HCT116 (cell line): ENCODE data around the gene ZSCAN5B. TPM values are rescaled to one million over a fixed set of nuclear protein-coding genes. Genes with fewer than 3 reads are reported as not detected.
"Not testable (repeated sequence)": the region's sequence is repeated elsewhere in the genome, so short reads cannot be mapped to it uniquely, and the experiment has no call there.

ENCODE experiments used
- ATAC-seq: fragments of 200-7000 bp; cut with Tn5 transposase; 2 replicates; pipeline ENCODE4 v1.9.1; 2020; ENCODE audit warnings: mild to moderate bottlenecking, moderate library complexity
- BruUV-seq: library from RNA; stranded (reverse); fragments of 400-500 nt; replicated peaks from 2 replicates; lab custom pipeline; 2021; lab: Mats Ljungman, UMichigan
- CTCF ChIA-PET: fragments of 300-600 bp; sonication (Branson Sonifier 250); formaldehyde crosslinking; loops from one replicate; lab custom pipeline; 2021; ENCODE audit warnings: antibody characterized with exemption; lab: Charles Lee
- POLR2A ChIA-PET: fragments of 300-600, 350-600 bp; sonication (Branson Sonifier 250); formaldehyde crosslinking; loops from one replicate; lab custom pipeline; 2021; ENCODE audit warnings: antibody characterized with exemption; lab: Charles Lee
- RAD21 ChIA-PET, 2 experiments: fragments of 300-600 bp; sonication (Branson Sonifier 250); formaldehyde crosslinking; loops; one replicate each; lab custom pipeline; 2023; ENCODE audit warnings: low total read pairs in 2 of 2; ENCODE audit not compliant: uncharacterized antibody in 2 of 2, unreplicated experiment in 2 of 2, low non-redundant PET in 1 of 2; lab: Charles Lee
- DNase-seq: peaks from one replicate; pipeline ENCODE4 v3.0.0-alpha.2; 2010; ENCODE audit warnings: low read depth, low spot score
- H2AFZ ChIP-seq: fragments of 200-600 bp; shearing (Covaris generic), sonication (generic); 2 replicates; pipeline ENCODE4 v1.6.1; 2017; ENCODE audit warnings: low read depth, mixed run types, mixed read lengths, antibody characterized with exemption, low read length; ENCODE audit not compliant: poor library complexity, severe bottlenecking
- H3K27ac ChIP-seq: 2 replicates; pipeline ENCODE4 v1.5.1; 2012; ENCODE audit warnings: low read depth, low read length
- H3K27me3 ChIP-seq: fragments of 200-600 bp; sonication (generic); 2 replicates; pipeline ENCODE4 v1.6.1; 2016; ENCODE audit warnings: mixed run types, low read length, mixed read lengths; ENCODE audit not compliant: insufficient read depth
- H3K36me3 ChIP-seq, 2 experiments: fragments of 200-500 bp in 1 of 2; fragments of 200-600 bp in 1 of 2; sonication (Bioruptor generic) in 1 of 2; sonication (generic) in 1 of 2; 2 replicates each; pipeline versions ENCODE4 v1.5.1 to v1.6.1; 2014 to 2016; ENCODE audit warnings: low read length in 2 of 2, inconsistent platforms in 1 of 2, mixed read lengths in 1 of 2, mixed run types in 1 of 2; ENCODE audit not compliant: insufficient read depth in 2 of 2, control insufficient read depth in 1 of 2
- H3K4me1 ChIP-seq, 2 experiments: fragments of 200-600 bp in 1 of 2; sonication (generic) in 1 of 2; 2 replicates each; pipeline versions ENCODE4 v1.5.1 to v1.6.1; 2012 to 2017; ENCODE audit warnings: low read length in 2 of 2, inconsistent platforms in 1 of 2, mild to moderate bottlenecking in 1 of 2, mixed read lengths in 1 of 2, mixed run types in 1 of 2, moderate library complexity in 1 of 2; ENCODE audit not compliant: insufficient read depth in 2 of 2, control insufficient read depth in 1 of 2
- H3K4me2 ChIP-seq: fragments of 200-600 bp; sonication (generic); 2 replicates; pipeline ENCODE4 v1.6.1; 2017; ENCODE audit warnings: mixed run types, low read length, mixed read lengths
- H3K4me3 ChIP-seq, 2 experiments: fragments of 200-600 bp in 1 of 2; sonication (generic) in 1 of 2; replicated peaks in 1 of 2; 2 replicates each; pipeline ENCODE4 v1.5.1; 2011 to 2016; ENCODE audit warnings: low read length in 2 of 2, control low read depth in 1 of 2, low read depth in 1 of 2, mild to moderate bottlenecking in 1 of 2, mixed read lengths in 1 of 2, mixed run types in 1 of 2
- H3K79me2 ChIP-seq: fragments of 200-600 bp; sonication (generic); 2 replicates; pipeline ENCODE4 v1.6.1; 2017; ENCODE audit warnings: mild to moderate bottlenecking, mixed run types, low read length, moderate library complexity, mixed read lengths; ENCODE audit not compliant: insufficient read depth
- H3K9ac ChIP-seq: fragments of 200-600 bp; sonication (generic); 2 replicates; pipeline ENCODE4 v1.6.1; 2016; ENCODE audit warnings: low read length, mixed read lengths
- H3K9me2 ChIP-seq: fragments of 200-600 bp; sonication (generic), shearing (Covaris generic); 2 replicates; pipeline ENCODE4 v1.6.1; 2017; ENCODE audit warnings: mixed run types, mild to moderate bottlenecking, moderate library complexity; ENCODE audit not compliant: insufficient read depth
- H3K9me3 ChIP-seq, 2 experiments: fragments of 200-500 bp in 1 of 2; fragments of 200-600 bp in 1 of 2; sonication (Bioruptor generic) in 1 of 2; sonication (generic) in 1 of 2; 2 replicates each; pipeline ENCODE4 v1.6.1; 2014 to 2017; ENCODE audit warnings: low read length in 2 of 2, mixed read lengths in 2 of 2, inconsistent platforms in 1 of 2, low read depth in 1 of 2, mild to moderate bottlenecking in 1 of 2, mixed run types in 1 of 2, moderate library complexity in 1 of 2; ENCODE audit not compliant: control insufficient read depth in 1 of 2, insufficient read depth in 1 of 2
- H4K20me1 ChIP-seq: fragments of 200-600 bp; sonication (generic), shearing (Covaris generic); 2 replicates; pipeline ENCODE4 v1.6.1; 2017; ENCODE audit warnings: mixed run types, mild to moderate bottlenecking, moderate library complexity; ENCODE audit not compliant: insufficient read depth
- CTCF ChIP-seq, 3 experiments: fragments of 200-600 bp in 1 of 3; sonication (generic) in 1 of 3; IDR thresholded peaks in 2 of 3; conservative IDR thresholded peaks in 1 of 3; 2 replicates each; pipeline ENCODE4 v1.5.1; 2012 to 2017; ENCODE audit warnings: low read depth in 2 of 3, low read length in 2 of 3, antibody characterized with exemption in 1 of 3, borderline replicate concordance in 1 of 3, control low read depth in 1 of 3, mild to moderate bottlenecking in 1 of 3, mixed read lengths in 1 of 3, mixed run types in 1 of 3, moderate library complexity in 1 of 3; ENCODE audit not compliant: insufficient read depth in 1 of 3
- EGR1 ChIP-seq: IDR thresholded peaks from 2 replicates; pipeline ENCODE4 v1.6.1; 2012; ENCODE audit warnings: low read depth
- EZH2 ChIP-seq: fragments of 200-600 bp; sonication (generic); IDR thresholded peaks from 2 replicates; pipeline ENCODE4 v1.6.1; 2017; ENCODE audit warnings: antibody characterized with exemption, mixed run types
- POLR2A ChIP-seq: IDR thresholded peaks from 2 replicates; pipeline ENCODE4 v1.7.0; 2011; ENCODE audit warnings: borderline replicate concordance; ENCODE audit not compliant: insufficient read depth, insufficient read length; ENCODE audit errors: extremely low read depth
- POLR2AphosphoS5 ChIP-seq: IDR thresholded peaks from 2 replicates; pipeline ENCODE4 v1.6.1; 2011; ENCODE audit warnings: mild to moderate bottlenecking, low read depth, low read length, moderate library complexity
- SIN3A ChIP-seq: IDR thresholded peaks from 2 replicates; pipeline ENCODE4 v1.6.1; 2012; ENCODE audit warnings: low read depth
- YY1 ChIP-seq: IDR thresholded peaks from 2 replicates; pipeline ENCODE4 v1.6.1; 2011; ENCODE audit warnings: low read length, low read depth, moderate library complexity, mild to moderate bottlenecking; ENCODE audit not compliant: insufficient replicate concordance; ENCODE audit errors: extremely low read depth
- ZBTB33 ChIP-seq: IDR thresholded peaks from 2 replicates; pipeline ENCODE4 v1.6.1; 2011; ENCODE audit warnings: mild to moderate bottlenecking, low read length, moderate library complexity; ENCODE audit not compliant: insufficient replicate concordance; ENCODE audit errors: extremely low read depth
- ZNF274 ChIP-seq: fragments of 200-500 bp; sonication (Bioruptor generic); IDR thresholded peaks from 2 replicates; pipeline ENCODE4 v1.6.1; 2014; ENCODE audit warnings: mild to moderate bottlenecking, low read depth, low read length, inconsistent platforms
- intact Hi-C: fragments of 100-400 bp; cut with micrococcal nuclease; formaldehyde crosslinking; loops from 2 replicates; pipeline ENCODE4 v1.10.0; 2022
- total RNA-seq: library from RNA; stranded (reverse); gene quantifications from one replicate; pipeline ENCODE4 v1.2.1, GENCODE V29; 2021; ENCODE audit not compliant: unreplicated experiment

ZSCAN5B gene
- total RNA-seq, 1 experiment from 2014 or later = not detected

- CTCF ChIA-PET, RAD21 ChIA-PET: not testable (repeated sequence)
These were observed 10.0 kb upstream of the ZSCAN5B start for GRCh38 chr19:56207581-56207980.

GRCh38 chr19:56201973-56202372, 4.4 kb upstream of the ZSCAN5B start, which contains the start of gene ZSCAN5C:
Gene ZSCAN5C (plus strand): TSS chr19:56202273. CDS start chr19:56205914, 3,641 bp downstream.
- TF ChIP-seq EGR1 (no peak), POLR2AphosphoS5 (no peak), ZBTB33 (no peak), SIN3A (no peak), POLR2A (no peak), EZH2 (no peak), ZNF274 (no peak), YY1 (no peak)
- Histone ChIP-seq H3K9me2 (no peaks in the 10 kb centered on the region), H3K27ac (no peak within 1 kb of the TSS), H2AFZ (no peak within 1 kb of the TSS), H3K4me1 (no peaks in the 10 kb centered on the region), H3K9me3 (no peaks in the 10 kb centered on the region), H3K36me3 (no peaks in the 10 kb centered on the region), H3K4me2 (no peak within 1 kb of the TSS), H4K20me1 (no peaks in the 10 kb centered on the region), H3K9ac (no peak within 1 kb of the TSS), H3K27me3 (peaks cover 8% of the 10 kb centered on the region), H3K4me3 (no peak within 1 kb of the TSS), H3K79me2 (no peaks in the 10 kb centered on the region)
- ChIA-PET RAD21 (no interaction called here), POLR2A (no interaction called here), CTCF (no interaction called here)
- no TSS peak for BruUV-seq
- DNase-seq (no peak), ATAC-seq (no peak)
- intact Hi-C loops = no loop called here

More at GRCh38 chr19:56207581-56207980, 10.0 kb upstream of the ZSCAN5B start:
- H3K4me1 ChIP-seq, H3K27ac ChIP-seq, POLR2A ChIA-PET, H3K27me3 ChIP-seq, DNase-seq, H4K20me1 ChIP-seq, H3K9me3 ChIP-seq, H3K9me2 ChIP-seq, H3K4me3 ChIP-seq, H3K36me3 ChIP-seq, H2AFZ ChIP-seq, H3K4me2 ChIP-seq, BruUV-seq, intact Hi-C loops, H3K79me2 ChIP-seq, H3K9ac ChIP-seq: not testable (repeated sequence)
- TF ChIP-seq CTCF (IDR thresholded peaks at IDR 0.05 in 2 of 3, conservative IDR thresholded peaks at IDR 0.05 in 1 of 3; ENCODE audit: borderline replicate concordance in 1 of 3, insufficient read depth in 1 of 3, low read depth in 2 of 3, low read length in 2 of 3) = 0 out of 6 replicates have a peak, but pooled peaks of 1 of the 3 experiments have one; percentile 8
- peak; percentile 49 for ATAC-seq
